GM23338 (cell line): Measurements from ENCODE around the gene ATP13A2. TPM values are rescaled to one million over a fixed set of nuclear protein-coding genes. Genes with fewer than 3 reads are reported as not detected.

Source experiments
- ATAC-seq: fragments of 200-7000 bp; cut with Tn5 transposase; 3 replicates; pipeline ENCODE4 v1.9.1; 2020
- DNase-seq: peaks from one replicate; pipeline ENCODE4 v3.0.0-alpha.2; 2015; ENCODE audit warnings: low spot score
- H2AFZ ChIP-seq: fragments of 200-600 bp; sonication (generic); 2 replicates; pipeline ENCODE4 v1.8.0; 2016; ENCODE audit warnings: antibody characterized with exemption, mild to moderate bottlenecking, moderate library complexity
- H3F3A ChIP-seq: fragments of 200-600 bp; sonication (generic); replicated peaks from 2 replicates; pipeline ENCODE4 v1.8.0; 2017; ENCODE audit warnings: antibody characterized with exemption, mixed run types, low read depth
- H3K27ac ChIP-seq: fragments of 200-600 bp; sonication (generic); 2 replicates; pipeline ENCODE4 v1.6.1; 2016; ENCODE audit warnings: low read depth
- H3K27me3 ChIP-seq: fragments of 200-600 bp; sonication (generic); 2 replicates; pipeline ENCODE4 v1.8.0; 2016; ENCODE audit warnings: mild to moderate bottlenecking, mixed run types, moderate library complexity; ENCODE audit not compliant: insufficient read depth
- H3K36me3 ChIP-seq: fragments of 200-600 bp; sonication (generic); 2 replicates; pipeline ENCODE4 v1.8.0; 2016; ENCODE audit warnings: mild to moderate bottlenecking; ENCODE audit not compliant: insufficient read depth
- H3K4me1 ChIP-seq: fragments of 200-600 bp; sonication (generic); 2 replicates; pipeline ENCODE4 v1.8.0; 2016; ENCODE audit warnings: mild to moderate bottlenecking, moderate library complexity; ENCODE audit not compliant: insufficient read depth
- H3K4me2 ChIP-seq: fragments of 200-600 bp; sonication (generic); 2 replicates; pipeline ENCODE4 v1.7.1; 2017; ENCODE audit warnings: mixed run types
- H3K4me3 ChIP-seq: fragments of 200-600 bp; sonication (generic); 2 replicates; pipeline ENCODE4 v1.6.1; 2016; ENCODE audit warnings: mixed run types
- H3K79me2 ChIP-seq: fragments of 200-600 bp; sonication (generic); replicated peaks from 2 replicates; pipeline ENCODE4 v1.8.0; 2017; ENCODE audit warnings: mild to moderate bottlenecking; ENCODE audit not compliant: insufficient read depth
- H3K9me2 ChIP-seq: fragments of 200-600 bp; sonication (generic); 2 replicates; pipeline ENCODE4 v1.8.0; 2017; ENCODE audit not compliant: insufficient read depth
- H4K20me1 ChIP-seq: fragments of 200-600 bp; sonication (generic); replicated peaks from 2 replicates; pipeline ENCODE4 v1.8.0; 2017; ENCODE audit warnings: mild to moderate bottlenecking; ENCODE audit not compliant: insufficient read depth
- H3K27ac Mint-ChIP-seq: 2 replicates; pipeline ENCODE4 v1.8.0; 2020; ENCODE audit warnings: inconsistent platforms, mild to moderate bottlenecking, moderate library complexity, mixed read lengths
- H3K27me3 Mint-ChIP-seq: 3 replicates; pipeline ENCODE4 v1.8.0; 2022; ENCODE audit warnings: low read depth, mild to moderate bottlenecking, moderate library complexity, mixed read lengths, inconsistent platforms; ENCODE audit not compliant: insufficient read depth, poor library complexity
- H3K36me3 Mint-ChIP-seq: 3 replicates; pipeline ENCODE4 v1.8.0; 2021; ENCODE audit warnings: low read depth, mild to moderate bottlenecking, inconsistent platforms, moderate library complexity, mixed read lengths
- H3K4me1 Mint-ChIP-seq: 3 replicates; pipeline ENCODE4 v1.8.0; 2020; ENCODE audit warnings: mild to moderate bottlenecking, inconsistent platforms, mixed read lengths
- H3K4me3 Mint-ChIP-seq: 3 replicates; pipeline ENCODE4 v1.8.0; 2021; ENCODE audit warnings: moderate library complexity, mild to moderate bottlenecking, inconsistent platforms, mixed read lengths
- H3K9me3 Mint-ChIP-seq: 3 replicates; pipeline ENCODE4 v1.8.0; 2020; ENCODE audit warnings: moderate library complexity, mild to moderate bottlenecking, inconsistent platforms, mixed read lengths
- CTCF ChIP-seq, 2 experiments: fragments of 200-600 bp in 1 of 2; sonication (generic) in 1 of 2; conservative IDR thresholded peaks; 2 replicates each; pipeline versions ENCODE4 v1.5.1 to v1.6.1; 2016 to 2017; ENCODE audit warnings: antibody characterized with exemption in 2 of 2, low read depth in 2 of 2, mild to moderate bottlenecking in 2 of 2, moderate library complexity in 1 of 2
- JUNB ChIP-seq: IDR thresholded peaks from one replicate; pipeline ENCODE4 v1.6.1; 2016; ENCODE audit warnings: antibody characterized with exemption; ENCODE audit not compliant: unreplicated experiment
- NANOG ChIP-seq: IDR thresholded peaks from 2 replicates; pipeline ENCODE4 v1.6.1; 2016; ENCODE audit warnings: antibody characterized with exemption, borderline replicate concordance
- REST ChIP-seq: IDR thresholded peaks from one replicate; pipeline ENCODE4 v1.6.1; 2018; ENCODE audit warnings: antibody characterized with exemption; ENCODE audit not compliant: unreplicated experiment
- STAT1 ChIP-seq: IDR thresholded peaks from one replicate; pipeline ENCODE4 v1.6.1; 2016; ENCODE audit warnings: antibody characterized with exemption; ENCODE audit not compliant: unreplicated experiment
- ZNF114 ChIP-seq: fragments of 250-450 bp; sonication (Bioruptor Pico); IDR thresholded peaks from 2 replicates; pipeline ENCODE4 v1.5.0; 2020; ENCODE audit warnings: mild to moderate bottlenecking, moderate library complexity
- polyA plus RNA-seq: library from polyadenylated mRNA; unstranded; fragments of >200 nt; fragmentation: Nextera tagmentation; extraction: Ambion mirVana; gene quantifications from 2 replicates; pipeline ENCODE4 v1.2.1, GENCODE V29; 2016
- total RNA-seq: library from RNA; depleted of rRNA; stranded (reverse); fragments of >200 nt; shearing (Covaris generic); gene quantifications from 2 replicates; pipeline ENCODE4 v1.2.3, GENCODE V29; 2014

The ATP13A2 gene
- total and polyA plus RNA-seq, 2 experiments from 2014 or later = 30.1 to 87.7 TPM

- Mint-ChIP-seq H3K4me3 (no peak overlapping the region), H3K36me3 (peaks cover 36% of the 10 kb centered on the region; the same call in 2 of the 3 replicates), H3K27ac (no peak overlapping the region), H3K9me3 (no peaks in the 10 kb centered on the region), H3K4me1 (peaks cover 4% of the 10 kb centered on the region; the same call in 2 of the 3 replicates), H3K27me3 (peaks cover 2% of the 10 kb centered on the region)
- Histone ChIP-seq H3K4me1 (no peaks in the 10 kb centered on the region), H3K36me3 (peaks cover 24% of the 10 kb centered on the region), H3K4me3 (no peak overlapping the region), H3K79me2 (peaks cover 35% of the 10 kb centered on the region), H3K27me3 (no peaks in the 10 kb centered on the region), H3K4me2 (no peak overlapping the region), H4K20me1 (peaks cover 11% of the 10 kb centered on the region), H3K9me2 (no peaks in the 10 kb centered on the region), H3K27ac (no peak overlapping the region), H2AFZ (no peak overlapping the region), H3F3A (peaks cover 18% of the 10 kb centered on the region)
- TF ChIP-seq REST (no peak), STAT1 (no peak), ZNF114 (no peak), NANOG (no peak), CTCF (conservative IDR thresholded peaks at IDR 0.05; ENCODE audit: low read depth in 2 of 2) (peak; percentile 80 to 88)
- peak; percentile 63 for ATAC-seq
- DNase-seq = peak; percentile 83
Measured at GRCh38 chr1:17045634-17046333, 34.1 kb upstream of the ATP13A2 start.

- Mint-ChIP-seq H3K27me3 (peaks cover 2% of the 10 kb centered on the region), H3K9me3 (no peaks in the 10 kb centered on the region), H3K36me3 (peaks cover 36% of the 10 kb centered on the region; the same call in 2 of the 3 replicates), H3K27ac (no peak overlapping the region), H3K4me1 (peaks cover 4% of the 10 kb centered on the region; the same call in 2 of the 3 replicates), H3K4me3 (no peak overlapping the region)
- Histone ChIP-seq H3K9me2 (no peaks in the 10 kb centered on the region), H3K4me3 (no peak overlapping the region), H3K4me1 (no peaks in the 10 kb centered on the region), H3K27me3 (no peaks in the 10 kb centered on the region), H3F3A (peaks cover 18% of the 10 kb centered on the region), H4K20me1 (peaks cover 10% of the 10 kb centered on the region), H3K36me3 (peaks cover 25% of the 10 kb centered on the region), H2AFZ (no peak overlapping the region), H3K79me2 (peaks cover 29% of the 10 kb centered on the region), H3K27ac (peak overlapping the region; percentile 69), H3K4me2 (no peak overlapping the region)
- ATAC-seq (no peak), DNase-seq (no peak)
- TF ChIP-seq JUNB = no peak
- TF ChIP-seq STAT1 = no peak
- no peak for TF ChIP-seq REST
Measured at GRCh38 chr1:17045150-17045549, 33.4 kb upstream of the ATP13A2 start.
